Upper lobe of right lung (tissue), 1 donor: Measurements from ENCODE around the gene PNMA8B. TPM values are rescaled to one million over a fixed set of nuclear protein-coding genes. Genes with fewer than 3 reads are reported as not detected.

Source experiments
- total RNA-seq: library from RNA; stranded (reverse); fragmentation: NEBNext Ultra II Directional; extraction: Animal tissue kit (Norgen Biotek cat#: 25700); gene quantifications from one replicate; pipeline ENCODE4 v1.2.1, GENCODE V29; 2021
- donor health status: DM: no; HTN: yes; CAD: no; lungs with severe emphysema.

The PNMA8B gene
- total RNA-seq, 1 donor from 2014 or later, result 1.9 TPM

Other genes with a start within 250 kb of the PNMA8B start
- gene HIF3A, start 198.8 kb downstream of the PNMA8B start, total RNA-seq, result 63.1 TPM
- gene PPP5C, start 148.8 kb downstream of the PNMA8B start, total RNA-seq, result 50.0 TPM
- gene CCDC8, start 82.3 kb downstream of the PNMA8B start, total RNA-seq, result 8.9 TPM
- not detected for gene PNMA8C, start 66.9 kb downstream of the PNMA8B start, total RNA-seq
- gene PNMA8A, start 24.3 kb downstream of the PNMA8B start, total RNA-seq, result 1.8 TPM
- gene CALM3, start 105.5 kb upstream of the PNMA8B start, total RNA-seq, result 142 TPM
- gene PTGIR, start 129.2 kb upstream of the PNMA8B start, total RNA-seq, result 12.6 TPM
- gene GNG8, start 140.3 kb upstream of the PNMA8B start, total RNA-seq, result not detected
- gene DACT3, start 165.3 kb upstream of the PNMA8B start, total RNA-seq, result 10.0 TPM
- 58.9 TPM for gene PRKD2, start 221.2 kb upstream of the PNMA8B start, total RNA-seq